H1 (cell line): Measurements from ENCODE around the gene CELF1. TPM values are rescaled to one million over a fixed set of nuclear protein-coding genes. Genes with fewer than 3 reads are reported as not detected.

Experiments
- CTCF ChIA-PET: fragments of 300-600 bp; sonication (Branson Sonifier 250); formaldehyde crosslinking; loops from one replicate; lab custom pipeline; 2021; ENCODE audit not compliant: partially characterized antibody; lab: Charles Lee
- POLR2A ChIA-PET: fragments of 300-600 bp; sonication (Branson Sonifier 250); formaldehyde crosslinking; loops from one replicate; lab custom pipeline; 2021; ENCODE audit warnings: inconsistent platforms; ENCODE audit not compliant: partially characterized antibody; lab: Charles Lee
- DNase-seq, 2 experiments: peaks; one replicate each; pipeline versions ENCODE4 v3.0.0 to v3.0.0-alpha.2; 2010 to 2022; ENCODE audit warnings: low spot score in 2 of 2, low read depth in 1 of 2, mixed read lengths in 1 of 2
- FAIRE-seq: peaks from 2 replicates; lab custom pipeline; 2011; peaks lifted over from hg19 to GRCh38; lab: Jason Lieb, UNC
- H2AFZ ChIP-seq: 2 replicates; pipeline ENCODE4 v1.8.1; 2012; ENCODE audit warnings: low read length, inconsistent platforms
- H2AK5ac ChIP-seq: 2 replicates; pipeline ENCODE4 v1.6.1; 2013; ENCODE audit warnings: low read depth, low read length
- H2BK120ac ChIP-seq: replicated peaks from 2 replicates; pipeline ENCODE3; 2013; ENCODE audit warnings: low read depth, low read length, inconsistent platforms
- H2BK12ac ChIP-seq: 2 replicates; pipeline ENCODE4 v1.6.1; 2013; ENCODE audit warnings: low read depth, low read length
- H2BK15ac ChIP-seq: 2 replicates; pipeline ENCODE4 v1.6.1; 2013; ENCODE audit warnings: low read length
- H2BK20ac ChIP-seq: 2 replicates; pipeline ENCODE4 v1.6.1; 2013; ENCODE audit warnings: low read length
- H2BK5ac ChIP-seq: 2 replicates; pipeline ENCODE4 v1.6.1; 2013; ENCODE audit warnings: low read depth, low read length
- H3K14ac ChIP-seq: 2 replicates; pipeline ENCODE4 v1.6.1; 2013; ENCODE audit warnings: inconsistent platforms; ENCODE audit not compliant: insufficient read length
- H3K18ac ChIP-seq: 2 replicates; pipeline ENCODE4 v1.6.1; 2013; ENCODE audit warnings: low read length; ENCODE audit errors: extremely low read depth
- H3K23ac ChIP-seq: 2 replicates; pipeline ENCODE4 v1.6.1; 2013; ENCODE audit warnings: inconsistent platforms; ENCODE audit not compliant: insufficient read length
- H3K23me2 ChIP-seq: 2 replicates; pipeline ENCODE4 v1.6.1; 2013; ENCODE audit warnings: low read depth, low read length
- H3K27ac ChIP-seq: 2 replicates; pipeline ENCODE4 v1.6.1; 2011; ENCODE audit warnings: low read depth, low read length, inconsistent platforms
- H3K27me3 ChIP-seq, 4 experiments: replicated peaks in 1 of 4; 1 replicate in 1 of 4; 2 replicates in 3 of 4; pipeline versions ENCODE4 v1.6.1 to v1.8.1; 2011 to 2013; ENCODE audit warnings: low read length in 3 of 4, mild to moderate bottlenecking in 3 of 4, inconsistent platforms in 2 of 4, mixed read lengths in 2 of 4, moderate library complexity in 1 of 4; ENCODE audit not compliant: control insufficient read depth in 3 of 4, insufficient read depth in 3 of 4; ENCODE audit errors: extremely low read depth in 1 of 4
- H3K36me3 ChIP-seq, 4 experiments: 2 replicates each; pipeline versions ENCODE4 v1.6.1 to v1.8.1; 2011 to 2013; ENCODE audit warnings: mild to moderate bottlenecking in 4 of 4, low read length in 3 of 4, moderate library complexity in 2 of 4, control low read depth in 1 of 4, inconsistent platforms in 1 of 4; ENCODE audit not compliant: insufficient read depth in 4 of 4, control insufficient read depth in 2 of 4
- H3K4ac ChIP-seq: replicated peaks from 2 replicates; pipeline ENCODE3; 2013; ENCODE audit warnings: low read length, low read depth, mixed read lengths, inconsistent platforms; ENCODE audit not compliant: insufficient read length
- H3K4me1 ChIP-seq, 4 experiments: replicated peaks in 1 of 4; 1 replicate in 1 of 4; 2 replicates in 3 of 4; pipeline versions ENCODE4 v1.6.1 to v1.8.1; 2011 to 2013; ENCODE audit warnings: low read length in 3 of 4, inconsistent platforms in 2 of 4, mixed read lengths in 1 of 4; ENCODE audit not compliant: insufficient read depth in 4 of 4, control insufficient read depth in 3 of 4
- H3K4me2 ChIP-seq, 2 experiments: 2 replicates each; pipeline versions ENCODE4 v1.6.1 to v1.8.1; 2011 to 2013; ENCODE audit warnings: low read depth in 2 of 2, low read length in 2 of 2, control low read depth in 1 of 2, inconsistent platforms in 1 of 2, mild to moderate bottlenecking in 1 of 2; ENCODE audit not compliant: insufficient read depth in 1 of 2
- H3K4me3 ChIP-seq, 4 experiments: fragments of 200-600, 300-600 bp in 1 of 4; sonication (generic), shearing (Covaris generic), sonication (Bioruptor Twin) in 1 of 4; 2 replicates each; pipeline versions ENCODE4 v1.5.1 to v1.8.1; 2011 to 2016; ENCODE audit warnings: low read length in 4 of 4, low read depth in 3 of 4, control low read depth in 2 of 4, inconsistent platforms in 2 of 4, mild to moderate bottlenecking in 2 of 4, mixed read lengths in 1 of 4, moderate library complexity in 1 of 4; ENCODE audit not compliant: insufficient read depth in 2 of 4; ENCODE audit errors: extremely low read depth in 1 of 4
- H3K56ac ChIP-seq: replicated peaks from 2 replicates; pipeline ENCODE3; 2013; ENCODE audit warnings: low read depth, mild to moderate bottlenecking, mixed read lengths, low read length, inconsistent platforms; ENCODE audit not compliant: insufficient read length
- H3K79me1 ChIP-seq: 2 replicates; pipeline ENCODE4 v1.6.1; 2013; ENCODE audit warnings: low read depth, low read length, control low read depth
- H3K79me2 ChIP-seq, 2 experiments: 2 replicates each; pipeline versions ENCODE4 v1.6.1 to v1.8.1; 2012 to 2013; ENCODE audit warnings: low read length in 2 of 2, mild to moderate bottlenecking in 2 of 2, inconsistent platforms in 1 of 2; ENCODE audit not compliant: insufficient read depth in 2 of 2, control insufficient read depth in 1 of 2
- H3K9ac ChIP-seq, 4 experiments: replicated peaks in 1 of 4; 1 replicate in 1 of 4; 2 replicates in 3 of 4; pipeline versions ENCODE4 v1.6.1 to v1.8.1; 2011 to 2013; ENCODE audit warnings: low read depth in 3 of 4, low read length in 3 of 4, control low read depth in 2 of 4, mild to moderate bottlenecking in 2 of 4, moderate library complexity in 2 of 4, inconsistent platforms in 1 of 4; ENCODE audit errors: extremely low read depth in 1 of 4
- H3K9me3 ChIP-seq, 2 experiments: 2 replicates each; pipeline versions ENCODE4 v1.6.1 to v1.8.1; 2012 to 2013; ENCODE audit warnings: mild to moderate bottlenecking in 2 of 2, moderate library complexity in 2 of 2, control low read depth in 1 of 2, inconsistent platforms in 1 of 2, low read depth in 1 of 2, low read length in 1 of 2, mixed read lengths in 1 of 2; ENCODE audit not compliant: insufficient read depth in 2 of 2
- H4K20me1 ChIP-seq, 2 experiments: replicated peaks in 1 of 2; 2 replicates each; pipeline versions ENCODE3 to v1.8.1; 2011 to 2013; ENCODE audit warnings: inconsistent platforms in 2 of 2, low read length in 2 of 2, mild to moderate bottlenecking in 1 of 2; ENCODE audit not compliant: insufficient read depth in 2 of 2, control insufficient read depth in 1 of 2
- H4K5ac ChIP-seq: 2 replicates; pipeline ENCODE4 v1.6.1; 2013; ENCODE audit warnings: low read length, low read depth, mixed read lengths, inconsistent platforms; ENCODE audit not compliant: insufficient read length
- H4K8ac ChIP-seq: 2 replicates; pipeline ENCODE4 v1.8.0; 2013; ENCODE audit warnings: mild to moderate bottlenecking, moderate library complexity, low read length, inconsistent platforms; ENCODE audit not compliant: insufficient read depth; ENCODE audit errors: extremely low read depth
- H4K91ac ChIP-seq: replicated peaks from 2 replicates; pipeline ENCODE3; 2013; ENCODE audit warnings: low read length, mixed read lengths, inconsistent platforms; ENCODE audit not compliant: insufficient read length
- CHD2 ChIP-seq: IDR thresholded peaks from 2 replicates; pipeline ENCODE4 v1.6.1; 2012; ENCODE audit warnings: low read length, improper control_type of control experiment
- CREB1 ChIP-seq: IDR thresholded peaks from 2 replicates; pipeline ENCODE4 v1.6.1; 2012; ENCODE audit warnings: inconsistent platforms
- EP300 ChIP-seq, 2 experiments: IDR thresholded peaks; 1 replicate in 1 of 2; 2 replicates in 1 of 2; pipeline ENCODE4 v1.6.1; 2011 to 2012; ENCODE audit warnings: low read depth in 2 of 2, low read length in 2 of 2, mild to moderate bottlenecking in 2 of 2, borderline replicate concordance in 1 of 2, inconsistent platforms in 1 of 2, moderate library complexity in 1 of 2
- EZH2 ChIP-seq: fragments of 200-600 bp; sonication (generic); IDR thresholded peaks from 2 replicates; pipeline ENCODE4 v1.7.1; 2012; ENCODE audit warnings: low read depth, mild to moderate bottlenecking, moderate library complexity, low read length, inconsistent platforms; ENCODE audit not compliant: severe bottlenecking
- KDM5A ChIP-seq: fragments of 200-600 bp; IDR thresholded peaks from 2 replicates; pipeline ENCODE4 v1.7.1; 2012; ENCODE audit warnings: mild to moderate bottlenecking, low read length, inconsistent platforms, mixed read lengths
- NANOG ChIP-seq: IDR thresholded peaks from 2 replicates; pipeline ENCODE4 v1.6.1; 2011; ENCODE audit warnings: low read length, low read depth, mild to moderate bottlenecking, inconsistent platforms; ENCODE audit not compliant: insufficient read depth, poor library complexity, severe bottlenecking
- POLR2A ChIP-seq, 2 experiments: IDR thresholded peaks; 1 replicate in 1 of 2; 2 replicates in 1 of 2; pipeline ENCODE4 v1.6.1; 2011; ENCODE audit warnings: low read depth in 2 of 2, low read length in 2 of 2, mild to moderate bottlenecking in 2 of 2; ENCODE audit errors: control extremely low read depth in 1 of 2
- RAD21 ChIP-seq, 2 experiments: IDR thresholded peaks in 1 of 2; conservative IDR thresholded peaks in 1 of 2; 2 replicates each; pipeline ENCODE4 v1.6.1; 2011; ENCODE audit warnings: low read depth in 2 of 2, low read length in 2 of 2, improper control_type of control experiment in 1 of 2, inconsistent platforms in 1 of 2, mild to moderate bottlenecking in 1 of 2, moderate library complexity in 1 of 2
- RBBP5 ChIP-seq: IDR thresholded peaks from 2 replicates; pipeline ENCODE4 v1.7.1; 2012; ENCODE audit warnings: low read depth, mild to moderate bottlenecking, inconsistent platforms, low read length, moderate library complexity, borderline replicate concordance
- SIN3A ChIP-seq, 2 experiments: IDR thresholded peaks in 1 of 2; conservative IDR thresholded peaks in 1 of 2; 2 replicates each; pipeline ENCODE4 v1.6.1; 2011 to 2012; ENCODE audit warnings: low read length in 2 of 2, improper control_type of control experiment in 1 of 2, low read depth in 1 of 2, mild to moderate bottlenecking in 1 of 2
- SP2 ChIP-seq: IDR thresholded peaks from 2 replicates; pipeline ENCODE4 v1.6.1; 2012; ENCODE audit warnings: mild to moderate bottlenecking, low read length, inconsistent platforms
- TAF1 ChIP-seq: IDR thresholded peaks from 2 replicates; pipeline ENCODE4 v1.6.1; 2011; ENCODE audit warnings: mild to moderate bottlenecking, low read depth, low read length
- YY1 ChIP-seq: IDR thresholded peaks from 2 replicates; pipeline ENCODE4 v1.6.1; 2011; ENCODE audit warnings: low read depth, mild to moderate bottlenecking, low read length
- WGBS, 2 experiments: shearing (Covaris generic) in 1 of 2; methylation state at CpG; one replicate each; pipeline versions ENCODE4 v1.1.6 to v1.1.7; 2013 to 2015; ENCODE audit warnings: low lambda C conversion rate in 2 of 2, mixed read lengths in 2 of 2, inconsistent platforms in 1 of 2, low coverage in 1 of 2, missing lambda C conversion rate in 1 of 2; ENCODE audit not compliant: insufficient replicate concordance in 2 of 2, insufficient coverage in 1 of 2, insufficient read length in 1 of 2; ENCODE audit errors: extremely low coverage in 1 of 2, missing lambda C conversion rate in 1 of 2; 5-methylcytosine and 5-hydroxymethylcytosine counted together
- polyA plus RNA-seq, 7 experiments: library from polyadenylated mRNA; depleted of rRNA in 3 of 7; stranded (reverse) in 5 of 7; unstranded in 2 of 7; fragments of >200 nt in 5 of 7; fragments of 200-250 nt in 2 of 7; gene quantifications; 1 replicate in 5 of 7; 2 replicates in 1 of 7; 4 replicates in 1 of 7; pipeline versions ENCODE4 v1.2.1 to v1.2.3, GENCODE V29; 2011 to 2013; ENCODE audit warnings: missing spikeins in 2 of 7, mixed read lengths in 2 of 7
- total RNA-seq: library from RNA; stranded (reverse); fragmentation: NEBNext Ultra II Directional; extraction: Animal tissue kit (Norgen Biotek cat#: 25700); gene quantifications from 2 replicates; pipeline ENCODE4 v1.2.1, GENCODE V29; 2021

Gene CELF1
- total and polyA plus RNA-seq, 2 of the 8 experiments (the other 6 are each of a cell fraction or from before 2014, with no cell fraction given): 131 to 197 TPM

- Histone ChIP-seq H3K14ac (no peak overlapping the region), H2BK120ac (no peak overlapping the region), H4K20me1 (peaks cover 2 to 13% of the 10 kb centered on the region in 2 experiments), H4K8ac (no peak overlapping the region), H3K27ac (no peak overlapping the region), H3K4me2 (0 out of 4 replicates have a peak overlapping the region, but pooled peaks of 1 of the 2 experiments have one; percentile 16), H3K9me3 (no peaks in the 10 kb centered on the region), H3K56ac (no peak overlapping the region), H2BK20ac (no peak overlapping the region), H3K36me3 (peaks cover 0 to 13% (median 0%) of the 10 kb centered on the region in 4 experiments; a peak in 2 of 8 replicates), H3K23ac (no peak overlapping the region), H3K23me2 (no peaks in the 10 kb centered on the region; the same call in 1 of the 2 replicates), H2BK12ac (no peak overlapping the region), H3K18ac (no peak overlapping the region), H3K9ac (no peak overlapping the region), H3K79me1 (peaks cover 21% of the 10 kb centered on the region), H4K91ac (no peak overlapping the region), H2BK15ac (no peak overlapping the region), H3K79me2 (peaks cover 9 to 93% of the 10 kb centered on the region in 2 experiments), H2AFZ (no peak overlapping the region), H2AK5ac (no peak overlapping the region), H3K4me1 (peaks cover 0 to 10% (median under 1%) of the 10 kb centered on the region in 4 experiments; a peak in 4 of 7 replicates), H4K5ac (no peak overlapping the region), H3K4ac (no peak overlapping the region), H2BK5ac (no peak overlapping the region), H3K27me3 (no peaks in the 10 kb centered on the region), H3K4me3 (no peak overlapping the region)
- DNase-seq (no peak), FAIRE-seq (no peak)
- POLR2A ChIA-PET: interaction anchor here (1.2 kb wide), 1 partner anchor 12 kb away, joined by 3 read pairs; no protein-coding TSS in a partner anchor
- CTCF ChIA-PET: interaction anchor here (1.9 kb wide), 1 partner anchor 14 kb away, joined by 5 read pairs; no protein-coding TSS in a partner anchor
- 94% methylated on average over 1 of the region's 1 CpG; no CpG with 5 or more reads in 1 of the 2 experiments for WGBS, 2 experiments
- TF ChIP-seq RAD21 (IDR thresholded peaks at IDR 0.05 in 1 of 2, conservative IDR thresholded peaks at IDR 0.05 in 1 of 2; ENCODE audit: low read depth in 2 of 2, low read length in 2 of 2) (no peak), CREB1 (no peak), EZH2 (no peak), EP300 (IDR thresholded peaks at IDR 0.05; ENCODE audit: borderline replicate concordance in 1 of 2, low read depth in 2 of 2, low read length in 2 of 2) (no peak), SP2 (no peak), SIN3A (conservative IDR thresholded peaks at IDR 0.05 in 1 of 2, IDR thresholded peaks at IDR 0.05 in 1 of 2; ENCODE audit: low read depth in 1 of 2, low read length in 2 of 2) (no peak), YY1 (no peak), RBBP5 (no peak), TAF1 (no peak), CHD2 (no peak), POLR2A (IDR thresholded peaks at IDR 0.05; ENCODE audit: control extremely low read depth in 1 of 2, low read depth in 2 of 2, low read length in 2 of 2) (no peak), NANOG (no peak), KDM5A (no peak)
These were observed 57.1 kb downstream of the CELF1 start for GRCh38 chr11:47495856-47496217.
